ENCODE data around the gene TRAPPC2.

DNA sequence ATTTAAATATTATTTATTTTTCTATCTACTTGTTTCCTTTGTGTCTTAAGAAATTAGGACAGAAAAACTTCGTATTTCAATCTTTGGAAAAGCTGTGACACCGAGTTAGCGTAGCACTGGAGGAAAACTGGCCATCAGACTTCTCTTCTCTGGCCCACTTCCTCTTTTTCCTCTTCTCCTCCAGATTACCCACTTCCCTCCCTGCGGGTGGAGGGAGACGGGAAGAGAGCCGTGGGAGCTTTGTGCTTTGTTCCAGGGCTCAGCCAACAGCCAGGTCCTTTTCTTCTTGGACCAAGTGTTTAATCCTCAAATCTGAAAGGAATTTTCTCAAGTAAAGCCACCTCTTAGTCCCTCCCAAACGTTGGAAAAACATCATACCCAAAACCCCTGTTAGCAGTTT is 29.9 kb upstream of the TRAPPC2 start:
- TF ChIP-seq, protein P1, sequence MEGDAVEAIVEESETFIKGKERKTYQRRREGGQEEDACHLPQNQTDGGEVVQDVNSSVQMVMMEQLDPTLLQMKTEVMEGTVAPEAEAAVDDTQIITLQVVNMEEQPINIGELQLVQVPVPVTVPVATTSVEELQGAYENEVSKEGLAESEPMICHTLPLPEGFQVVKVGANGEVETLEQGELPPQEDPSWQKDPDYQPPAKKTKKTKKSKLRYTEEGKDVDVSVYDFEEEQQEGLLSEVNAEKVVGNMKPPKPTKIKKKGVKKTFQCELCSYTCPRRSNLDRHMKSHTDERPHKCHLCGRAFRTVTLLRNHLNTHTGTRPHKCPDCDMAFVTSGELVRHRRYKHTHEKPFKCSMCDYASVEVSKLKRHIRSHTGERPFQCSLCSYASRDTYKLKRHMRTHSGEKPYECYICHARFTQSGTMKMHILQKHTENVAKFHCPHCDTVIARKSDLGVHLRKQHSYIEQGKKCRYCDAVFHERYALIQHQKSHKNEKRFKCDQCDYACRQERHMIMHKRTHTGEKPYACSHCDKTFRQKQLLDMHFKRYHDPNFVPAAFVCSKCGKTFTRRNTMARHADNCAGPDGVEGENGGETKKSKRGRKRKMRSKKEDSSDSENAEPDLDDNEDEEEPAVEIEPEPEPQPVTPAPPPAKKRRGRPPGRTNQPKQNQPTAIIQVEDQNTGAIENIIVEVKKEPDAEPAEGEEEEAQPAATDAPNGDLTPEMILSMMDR (conservative IDR thresholded peaks at IDR 0.05; ENCODE audit: low read depth, low read length) = no peak
- TF ChIP-seq CEBPB (IDR thresholded peaks at IDR 0.05; ENCODE audit: low read depth, low read length) = no peak
- no peak for TF ChIP-seq POLR2A (IDR thresholded peaks at IDR 0.05; ENCODE audit: low read depth, low read length)
- TF ChIP-seq, protein P2, sequence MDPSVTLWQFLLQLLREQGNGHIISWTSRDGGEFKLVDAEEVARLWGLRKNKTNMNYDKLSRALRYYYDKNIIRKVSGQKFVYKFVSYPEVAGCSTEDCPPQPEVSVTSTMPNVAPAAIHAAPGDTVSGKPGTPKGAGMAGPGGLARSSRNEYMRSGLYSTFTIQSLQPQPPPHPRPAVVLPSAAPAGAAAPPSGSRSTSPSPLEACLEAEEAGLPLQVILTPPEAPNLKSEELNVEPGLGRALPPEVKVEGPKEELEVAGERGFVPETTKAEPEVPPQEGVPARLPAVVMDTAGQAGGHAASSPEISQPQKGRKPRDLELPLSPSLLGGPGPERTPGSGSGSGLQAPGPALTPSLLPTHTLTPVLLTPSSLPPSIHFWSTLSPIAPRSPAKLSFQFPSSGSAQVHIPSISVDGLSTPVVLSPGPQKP (IDR thresholded peaks at IDR 0.05; ENCODE audit: borderline replicate concordance, low read depth, low read length) = no peak
- no peak for TF ChIP-seq FOS (IDR thresholded peaks at IDR 0.05; ENCODE audit: low read depth, low read length)
- no peak for TF ChIP-seq MAZ (IDR thresholded peaks at IDR 0.05; ENCODE audit: borderline replicate concordance, low read depth, low read length)
- no peak for TF ChIP-seq MAFK (IDR thresholded peaks at IDR 0.05; ENCODE audit: low read depth, low read length)
- TF ChIP-seq RCOR1 (IDR thresholded peaks at IDR 0.05; ENCODE audit: insufficient replicate concordance, low read length) = no peak
